ENCODE data around the gene ZNF625. TPM values are rescaled to one million over a fixed set of nuclear protein-coding genes. Genes with fewer than 3 reads are reported as not detected.

Gene ZNF625
- 9.2 and 9.4 TPM in 2 replicates for total RNA-seq

DNA sequence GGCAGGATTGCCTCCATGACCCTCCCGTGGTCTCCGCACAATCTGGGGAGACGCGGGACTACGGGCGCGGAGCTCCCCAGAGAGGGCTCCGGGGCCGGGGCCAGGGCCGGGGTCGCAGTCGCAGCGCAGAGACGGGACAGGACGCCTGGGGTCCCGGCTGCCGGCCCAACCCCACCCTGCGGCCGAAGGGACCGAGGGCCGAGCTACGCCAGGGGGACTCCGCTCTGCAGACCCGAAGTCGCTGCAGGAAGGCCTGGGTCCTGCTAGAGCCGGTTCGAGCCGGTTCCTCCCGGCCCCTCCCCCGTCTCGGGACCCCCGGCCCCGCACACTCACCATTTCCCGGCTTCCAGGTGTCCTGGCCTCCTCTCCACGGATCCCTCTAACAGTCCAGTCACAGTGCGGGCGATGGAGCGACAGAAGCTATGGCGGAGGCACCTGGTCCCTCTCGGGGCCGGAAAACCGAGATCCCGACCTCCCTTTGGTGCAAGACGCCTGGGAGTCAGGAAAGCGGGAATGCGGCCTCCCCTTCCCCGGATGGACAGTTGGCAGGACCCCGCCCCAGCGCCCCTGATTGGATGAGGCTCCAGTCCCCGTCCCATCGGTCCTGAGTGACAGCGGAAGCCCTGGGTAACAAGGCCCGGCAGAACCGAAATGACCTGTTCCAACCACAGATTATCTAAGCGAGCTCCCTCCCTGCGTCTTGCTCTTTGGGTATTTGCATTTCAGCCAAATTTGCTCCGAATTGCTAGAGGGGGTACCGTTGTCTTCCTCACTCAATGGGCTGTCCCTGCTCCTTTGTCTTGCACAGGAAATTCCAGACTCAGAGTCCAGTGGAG lies at the start of gene ZNF625:
Gene ZNF625, minus strand, starts transcription at position 512 of the 836 bp plus-strand sequence. Its CDS starts 176 bp downstream, at position 336.

DNA sequence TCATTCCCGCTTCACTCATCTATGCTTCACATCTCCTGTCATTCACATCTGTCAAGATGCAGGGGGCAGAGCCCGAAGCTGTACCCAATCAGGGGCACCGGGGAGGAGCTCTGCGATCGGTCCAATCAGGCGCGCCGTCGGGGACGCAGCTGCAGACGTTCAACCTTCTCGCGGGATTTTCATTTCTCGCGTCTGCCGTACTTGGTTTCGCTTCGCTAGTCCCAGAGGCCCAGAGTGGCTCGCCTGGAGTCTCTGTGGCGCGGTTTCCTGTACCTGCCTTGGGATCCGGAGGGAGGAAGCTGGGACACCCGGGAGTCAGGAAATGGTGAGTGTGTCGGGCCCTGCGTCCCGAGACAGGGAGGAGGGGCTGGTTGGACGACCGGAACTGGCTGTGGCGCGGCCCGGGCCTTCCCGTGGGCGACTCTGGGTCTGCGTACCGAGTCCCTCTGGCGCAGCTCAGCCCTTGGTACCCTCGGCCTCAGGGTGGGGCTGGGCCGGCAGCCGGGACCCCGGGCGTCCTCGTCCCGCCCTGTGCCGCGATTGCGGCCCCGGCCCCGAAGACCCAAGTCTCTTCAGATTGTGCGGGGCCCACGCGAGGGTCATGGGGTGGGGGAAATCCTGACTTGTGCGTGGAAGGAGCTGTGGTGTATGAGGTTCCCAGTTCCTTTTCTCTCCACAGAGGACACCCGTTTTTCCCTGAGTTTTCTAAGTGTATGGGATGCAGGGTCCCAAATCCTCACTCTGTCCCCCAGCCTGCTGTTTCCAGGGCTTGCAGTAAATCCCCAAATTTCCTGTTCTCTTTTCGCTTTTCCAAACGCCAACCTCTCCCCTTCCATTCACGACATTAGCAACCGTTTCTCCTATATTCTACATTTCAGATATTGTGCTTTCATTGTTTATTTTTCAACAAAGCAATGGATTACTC lies 6.6 kb upstream of the ZNF625 start, which contains the start of gene ZNF136:
Gene ZNF136, plus strand, starts transcription at position 215 of the 925 bp plus-strand sequence. Its CDS starts 108 bp downstream, at position 323.

DNA sequence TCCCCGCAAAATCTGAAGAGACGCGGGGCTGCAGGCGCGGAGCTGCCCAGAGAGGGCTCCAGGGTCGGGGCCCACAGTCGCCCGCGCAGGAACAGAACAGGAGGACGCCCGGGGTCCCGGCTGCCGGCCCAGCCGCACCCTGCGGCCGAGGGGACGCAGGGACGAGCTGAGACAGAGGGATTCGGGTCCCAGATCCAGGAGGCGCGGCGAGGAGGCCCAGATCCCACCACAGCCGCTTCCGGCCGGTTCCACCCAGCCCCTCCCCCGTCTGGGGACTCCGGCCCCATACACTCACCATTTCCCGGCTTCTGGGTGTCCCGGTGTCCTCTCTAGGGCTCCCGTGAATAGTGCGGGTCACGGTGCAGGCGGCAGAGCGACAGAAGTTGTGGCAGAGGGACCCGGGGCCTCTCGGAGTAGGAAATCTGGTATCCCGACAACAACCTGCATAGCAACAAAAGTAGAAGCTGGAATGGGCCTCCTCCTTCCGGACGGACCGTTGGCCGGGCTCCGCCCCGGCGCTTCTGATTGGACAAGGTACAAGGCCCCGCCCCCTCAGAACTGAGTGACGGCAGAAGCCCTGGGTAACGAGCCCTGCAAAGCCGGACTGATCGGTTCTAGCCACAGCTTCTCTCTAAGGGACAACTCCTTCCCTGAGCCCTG lies 16.5 kb downstream of the ZNF625 start, which contains the start of gene ZNF20:
Gene ZNF20, minus strand, starts transcription at position 466 of the 660 bp plus-strand sequence. Its CDS starts 168 bp downstream, at position 298.

Small RNA genes within 50 kb of the gene (small RNA-seq; reads per million reads assigned to genes)
- gene RNA5SP467, result not detected

Other genes starting within 250 kb of the ZNF625 start
- gene ZNF700, start 231.6 kb downstream of the ZNF625 start, total RNA-seq, result 7.5 and 7.9 TPM in 2 replicates
- 0.81 and 0.85 TPM in 2 replicates for gene ZNF763, start 191.7 kb downstream of the ZNF625 start, total RNA-seq
- gene ZNF433, start 121.1 kb downstream of the ZNF625 start, total RNA-seq, result 3.8 and 4.2 TPM in 2 replicates
- gene ZNF878, start 103.8 kb downstream of the ZNF625 start, total RNA-seq, result 0.32 TPM in 1 of 2 replicates, not detected in the other
- gene ZNF844, start 92.0 kb downstream of the ZNF625 start, total RNA-seq, result 7.3 and 7.4 TPM in 2 replicates
- gene ZNF20, start 16.4 kb downstream of the ZNF625 start, total RNA-seq, result 4.5 and 6.7 TPM in 2 replicates
- gene ZNF136, start 6.4 kb upstream of the ZNF625 start, total RNA-seq, result 11.3 and 12.2 TPM in 2 replicates
- gene ZNF44, start 138.1 kb upstream of the ZNF625 start, total RNA-seq, result 6.6 and 7.0 TPM in 2 replicates
- gene ZNF563, start 176.9 kb upstream of the ZNF625 start, total RNA-seq, result 1.9 and 2.1 TPM in 2 replicates
- 1.5 and 2.4 TPM in 2 replicates for gene ZNF442, start 208.9 kb upstream of the ZNF625 start, total RNA-seq
- 3.4 and 3.6 TPM in 2 replicates for gene ZNF799, start 244.5 kb upstream of the ZNF625 start, total RNA-seq